ENCODE results near the gene LRRN2. TPM values are rescaled to one million over a fixed set of nuclear protein-coding genes. Genes with fewer than 3 reads are reported as not detected.

The LRRN2 gene
- total RNA-seq, 1 experiment from 2014 or later = 4.6 TPM

GRCh38 chr1:204653590-204654340, 31.8 kb downstream of the LRRN2 start:
- H3K27ac ChIP-seq = no peak overlapping the region
- H3K27me3 ChIP-seq (ENCODE audit: insufficient read depth, low read depth) = no peaks in the 10 kb centered on the region
- no peak overlapping the region for H2AFZ ChIP-seq
- no peaks in the 10 kb centered on the region for H3K36me3 ChIP-seq (ENCODE audit: low read depth)
- DNase-seq = no peak
- no peaks in the 10 kb centered on the region for H3K9me3 ChIP-seq (ENCODE audit: insufficient read depth, low read depth)
- H3K4me3 ChIP-seq = no peak overlapping the region
- H3F3A ChIP-seq (ENCODE audit: insufficient read depth, low read depth) = peaks cover 1% of the 10 kb centered on the region; the same call in 1 of the 2 replicates
- no peak for TF ChIP-seq CTCF (conservative IDR thresholded peaks at IDR 0.05)
- no peak for TF ChIP-seq EZH2 (IDR thresholded peaks at IDR 0.05; ENCODE audit: low read depth)
- H3K9me2 ChIP-seq (ENCODE audit: insufficient read depth) = no peaks in the 10 kb centered on the region
- intact Hi-C loops (cut with micrococcal nuclease; ENCODE audit: unreplicated experiment) = no loop called here
- H3K4me2 ChIP-seq = no peak overlapping the region
- no peaks in the 10 kb centered on the region for H3K4me1 ChIP-seq (replicated peaks; ENCODE audit: insufficient read depth)
- no TSS peak for BruUV-seq (replicated peaks)
- H3K79me2 ChIP-seq (ENCODE audit: low read depth) = no peaks in the 10 kb centered on the region
- ChIA-PET POLR2A (ENCODE audit: unreplicated experiment) (no interaction called here), CTCF (interaction anchor here (0.6 kb wide), 1 partner anchor 15 kb away, joined by 3 read pairs; no protein-coding TSS in a partner anchor)
- no peaks in the 10 kb centered on the region for H4K20me1 ChIP-seq (ENCODE audit: insufficient read depth)

DNA sequence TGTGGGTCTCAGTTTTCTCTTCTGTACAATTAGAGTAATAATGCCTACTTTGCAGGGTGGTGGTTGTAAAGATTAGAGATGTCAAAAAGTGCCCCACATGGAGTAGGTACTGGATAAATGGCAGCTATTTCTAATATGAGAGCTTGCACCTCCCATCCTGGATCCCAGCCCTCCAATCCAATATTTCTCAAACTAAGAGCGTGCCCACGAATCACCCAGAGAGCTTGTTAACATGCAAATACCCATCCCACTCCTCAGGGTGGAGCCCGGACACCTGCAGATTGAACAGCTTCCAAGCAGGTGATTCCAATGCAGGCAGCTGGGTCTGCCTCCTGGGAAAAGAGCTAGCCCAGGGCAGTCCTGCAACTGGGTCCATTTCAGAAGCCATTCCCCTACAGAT, 33.0 kb downstream of the LRRN2 start:
- ChIA-PET CTCF (no interaction called here), POLR2A (ENCODE audit: unreplicated experiment) (no interaction called here)
- no peak overlapping the region for H3K27ac ChIP-seq

DNA sequence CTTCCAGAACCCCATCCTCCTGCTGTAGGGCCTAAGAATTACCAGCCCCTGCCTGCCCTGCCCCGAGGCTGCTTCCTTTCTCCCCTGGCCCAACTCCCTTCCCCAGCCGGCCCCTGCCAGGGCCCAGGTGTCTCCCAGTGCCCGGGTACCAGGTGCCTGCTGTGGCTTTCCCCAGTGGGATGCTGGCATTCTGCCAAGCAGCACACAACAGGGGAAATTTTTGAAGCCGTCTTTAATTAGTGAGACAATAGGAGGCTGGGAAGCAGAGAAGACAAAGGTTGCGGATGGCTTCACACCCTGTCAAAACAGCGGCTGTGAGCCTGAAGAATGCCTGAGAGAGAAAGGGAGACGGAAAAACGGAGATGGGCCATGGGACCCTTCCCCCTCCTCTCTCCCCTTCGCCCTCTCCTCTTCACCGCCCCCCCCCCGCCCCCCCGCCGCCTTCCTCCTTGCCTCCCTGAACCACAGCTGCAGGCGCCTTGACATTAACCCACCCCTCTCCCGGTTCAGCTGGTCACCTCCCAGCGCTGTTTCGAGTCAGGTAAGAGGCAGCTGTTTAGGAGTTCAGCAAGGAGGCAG, 33.6 kb downstream of the LRRN2 start:
- Histone ChIP-seq H3K4me2 (no peak overlapping the region), H3K9me3 (ENCODE audit: insufficient read depth, low read depth) (no peaks in the 10 kb centered on the region), H4K20me1 (ENCODE audit: insufficient read depth) (no peaks in the 10 kb centered on the region), H3F3A (ENCODE audit: insufficient read depth, low read depth) (peaks cover 20% of the 10 kb centered on the region), H3K4me1 (replicated peaks; ENCODE audit: insufficient read depth) (peaks cover 17% of the 10 kb centered on the region), H3K9me2 (ENCODE audit: insufficient read depth) (no peaks in the 10 kb centered on the region), H3K27ac (no peak overlapping the region), H3K4me3 (no peak overlapping the region), H3K79me2 (ENCODE audit: low read depth) (no peaks in the 10 kb centered on the region), H3K36me3 (ENCODE audit: low read depth) (no peaks in the 10 kb centered on the region), H2AFZ (no peak overlapping the region), H3K27me3 (ENCODE audit: insufficient read depth, low read depth) (no peaks in the 10 kb centered on the region)
- intact Hi-C loops (cut with micrococcal nuclease; ENCODE audit: unreplicated experiment) = no loop called here
- ChIA-PET CTCF (no interaction called here), POLR2A (ENCODE audit: unreplicated experiment) (no interaction called here)
- no peak for DNase-seq
- TF ChIP-seq EZH2 (IDR thresholded peaks at IDR 0.05; ENCODE audit: low read depth) (no peak), CTCF (conservative IDR thresholded peaks at IDR 0.05) (no peak)
- no TSS peak for BruUV-seq (replicated peaks)

More for the DNA sequence above, 33.0 kb downstream of the LRRN2 start:
- Histone ChIP-seq H3K27me3 (ENCODE audit: insufficient read depth, low read depth) (no peaks in the 10 kb centered on the region), H3K4me2 (no peak overlapping the region), H3K79me2 (ENCODE audit: low read depth) (no peaks in the 10 kb centered on the region), H3K36me3 (ENCODE audit: low read depth) (no peaks in the 10 kb centered on the region), H3K4me3 (no peak overlapping the region), H3K9me2 (ENCODE audit: insufficient read depth) (no peaks in the 10 kb centered on the region), H2AFZ (no peak overlapping the region), H3K9me3 (ENCODE audit: insufficient read depth, low read depth) (no peaks in the 10 kb centered on the region), H4K20me1 (ENCODE audit: insufficient read depth) (no peaks in the 10 kb centered on the region), H3F3A (ENCODE audit: insufficient read depth, low read depth) (peaks cover 14% of the 10 kb centered on the region), H3K4me1 (replicated peaks; ENCODE audit: insufficient read depth) (peaks cover 12% of the 10 kb centered on the region)
- TF ChIP-seq EZH2 (IDR thresholded peaks at IDR 0.05; ENCODE audit: low read depth) (no peak), CTCF (conservative IDR thresholded peaks at IDR 0.05) (no peak)
- intact Hi-C loops (cut with micrococcal nuclease; ENCODE audit: unreplicated experiment) = no loop called here
- DNase-seq = no peak
- BruUV-seq (replicated peaks) = no TSS peak

All from PC-9 (cell line).